Stimulated activated naive CD8-positive, alpha-beta T cell treated with anti-CD3 and anti-CD28 coated beads, Interleukin-15, Interleukin-2, amounts not matched to agents 100 ng/mL and 50 ng/mL, for 24 hours (primary cell): ENCODE data around the gene CDC42BPG.
A peak's percentile ranks its signal among the peaks of the same experiment; 100 is the strongest.

Experiments
- H3K27ac Mint-ChIP-seq: one replicate; pipeline ENCODE4 v1.8.0; 2021; ENCODE audit warnings: mild to moderate bottlenecking, mixed read lengths
- H3K27me3 Mint-ChIP-seq: one replicate; pipeline ENCODE4 v1.8.0; 2021; ENCODE audit warnings: mixed read lengths
- H3K36me3 Mint-ChIP-seq: one replicate; pipeline ENCODE4 v1.8.0; 2021; ENCODE audit warnings: low read depth, mixed read lengths
- H3K4me1 Mint-ChIP-seq: one replicate; pipeline ENCODE4 v1.8.0; 2021; ENCODE audit warnings: low read depth, mixed read lengths
- H3K4me3 Mint-ChIP-seq: one replicate; pipeline ENCODE4 v1.8.0; 2021; ENCODE audit warnings: mild to moderate bottlenecking, mixed read lengths
- H3K9me3 Mint-ChIP-seq: one replicate; pipeline ENCODE4 v1.8.0; 2021; ENCODE audit warnings: mixed read lengths

CDC42BPG gene

GRCh38 chr11:64844330-64845128, at the start of gene CDC42BPG:
TSS of gene CDC42BPG (minus strand) at chr11:64844653. CDS start at chr11:64844569, 84 bp downstream.
- Mint-ChIP-seq H3K9me3 (no peaks in the 10 kb centered on the region), H3K4me1 (peaks cover 39% of the 10 kb centered on the region), H3K4me3 (peak within 1 kb of the TSS; percentile 79), H3K27ac (peak within 1 kb of the TSS; percentile 12), H3K27me3 (no peaks in the 10 kb centered on the region), H3K36me3 (no peaks in the 10 kb centered on the region)

GRCh38 chr11:64893194-64894069, 49.0 kb upstream of the CDC42BPG start:
- no peak overlapping the region for H3K27ac Mint-ChIP-seq

GRCh38 chr11:64892838-64893193, 48.4 kb upstream of the CDC42BPG start:
- Mint-ChIP-seq H3K9me3 (no peaks in the 10 kb centered on the region), H3K27ac (no peak overlapping the region), H3K4me1 (peaks cover 5% of the 10 kb centered on the region), H3K36me3 (peaks cover 3% of the 10 kb centered on the region), H3K4me3 (no peak overlapping the region), H3K27me3 (no peaks in the 10 kb centered on the region)

More at GRCh38 chr11:64893194-64894069, 49.0 kb upstream of the CDC42BPG start:
- Mint-ChIP-seq H3K4me3 (no peak overlapping the region), H3K4me1 (no peaks in the 10 kb centered on the region), H3K9me3 (no peaks in the 10 kb centered on the region), H3K36me3 (peaks cover 6% of the 10 kb centered on the region), H3K27me3 (no peaks in the 10 kb centered on the region)

GRCh38 chr11:64892411-64892831, 48.0 kb upstream of the CDC42BPG start:
- no peaks in the 10 kb centered on the region for H3K9me3 Mint-ChIP-seq
- H3K4me1 Mint-ChIP-seq: peaks cover 7% of the 10 kb centered on the region
- no peaks in the 10 kb centered on the region for H3K27me3 Mint-ChIP-seq
- H3K4me3 Mint-ChIP-seq: no peak overlapping the region
- peaks cover 3% of the 10 kb centered on the region for H3K36me3 Mint-ChIP-seq
- H3K27ac Mint-ChIP-seq: no peak overlapping the region

GRCh38 chr11:64891880-64892279, 47.4 kb upstream of the CDC42BPG start:
- Mint-ChIP-seq H3K9me3 (no peaks in the 10 kb centered on the region), H3K27me3 (no peaks in the 10 kb centered on the region), H3K36me3 (no peaks in the 10 kb centered on the region), H3K4me1 (peaks cover 10% of the 10 kb centered on the region), H3K27ac (no peak overlapping the region), H3K4me3 (no peak overlapping the region)

GRCh38 chr11:64891215-64891848, 46.9 kb upstream of the CDC42BPG start:
- Mint-ChIP-seq H3K27me3 (no peaks in the 10 kb centered on the region), H3K36me3 (no peaks in the 10 kb centered on the region), H3K4me3 (no peak overlapping the region), H3K9me3 (no peaks in the 10 kb centered on the region), H3K4me1 (peaks cover 10% of the 10 kb centered on the region), H3K27ac (no peak overlapping the region)

- Mint-ChIP-seq H3K36me3 (no peaks in the 10 kb centered on the region), H3K4me1 (peaks cover 18% of the 10 kb centered on the region), H3K4me3 (no peak overlapping the region), H3K27me3 (no peaks in the 10 kb centered on the region), H3K9me3 (no peaks in the 10 kb centered on the region), H3K27ac (no peak overlapping the region)
Observed at GRCh38 chr11:64890522-64890939, 46.1 kb upstream of the CDC42BPG start.

- no peak overlapping the region for H3K4me3 Mint-ChIP-seq
- H3K27me3 Mint-ChIP-seq: no peaks in the 10 kb centered on the region
- H3K36me3 Mint-ChIP-seq: no peaks in the 10 kb centered on the region
- H3K9me3 Mint-ChIP-seq: no peaks in the 10 kb centered on the region
- no peak overlapping the region for H3K27ac Mint-ChIP-seq
- peaks cover 25% of the 10 kb centered on the region for H3K4me1 Mint-ChIP-seq
Observed at GRCh38 chr11:64888729-64889511, 44.5 kb upstream of the CDC42BPG start.

GRCh38 chr11:64888406-64888728, 43.9 kb upstream of the CDC42BPG start:
- Mint-ChIP-seq H3K27ac (peak overlapping the region; percentile 84), H3K36me3 (no peaks in the 10 kb centered on the region), H3K27me3 (no peaks in the 10 kb centered on the region), H3K9me3 (no peaks in the 10 kb centered on the region), H3K4me1 (peaks cover 25% of the 10 kb centered on the region), H3K4me3 (peak overlapping the region; percentile 57)

- H3K36me3 Mint-ChIP-seq: no peaks in the 10 kb centered on the region
- peak overlapping the region; percentile 89 for H3K27ac Mint-ChIP-seq
- peaks cover 25% of the 10 kb centered on the region for H3K4me1 Mint-ChIP-seq
- H3K27me3 Mint-ChIP-seq: no peaks in the 10 kb centered on the region
- no peaks in the 10 kb centered on the region for H3K9me3 Mint-ChIP-seq
- H3K4me3 Mint-ChIP-seq: peak overlapping the region; percentile 57
Observed at GRCh38 chr11:64887757-64888405, 43.4 kb upstream of the CDC42BPG start.

- H3K4me3 Mint-ChIP-seq: peak overlapping the region; percentile 53
- peak overlapping the region; percentile 89 for H3K27ac Mint-ChIP-seq
- peaks cover 25% of the 10 kb centered on the region for H3K4me1 Mint-ChIP-seq
- no peaks in the 10 kb centered on the region for H3K36me3 Mint-ChIP-seq
- H3K27me3 Mint-ChIP-seq: no peaks in the 10 kb centered on the region
- no peaks in the 10 kb centered on the region for H3K9me3 Mint-ChIP-seq
Observed at GRCh38 chr11:64887234-64887756, 42.8 kb upstream of the CDC42BPG start.

GRCh38 chr11:64885367-64886286, 41.2 kb upstream of the CDC42BPG start:
- H3K4me3 Mint-ChIP-seq: peak overlapping the region; percentile 35
- H3K27me3 Mint-ChIP-seq: no peaks in the 10 kb centered on the region
- H3K9me3 Mint-ChIP-seq: no peaks in the 10 kb centered on the region
- peak overlapping the region; percentile 92 for H3K27ac Mint-ChIP-seq
- no peaks in the 10 kb centered on the region for H3K36me3 Mint-ChIP-seq
- H3K4me1 Mint-ChIP-seq: peaks cover 36% of the 10 kb centered on the region

GRCh38 chr11:64884019-64884418, 39.6 kb upstream of the CDC42BPG start:
- Mint-ChIP-seq H3K4me3 (no peak overlapping the region), H3K4me1 (peaks cover 52% of the 10 kb centered on the region), H3K27me3 (no peaks in the 10 kb centered on the region), H3K27ac (no peak overlapping the region), H3K9me3 (no peaks in the 10 kb centered on the region), H3K36me3 (no peaks in the 10 kb centered on the region)
